BJ (cell line): ENCODE results near the gene AKNA. TPM values are rescaled to one million over a fixed set of nuclear protein-coding genes. Genes with fewer than 3 reads are reported as not detected.

Experiments used
- CTCF ChIA-PET: fragments of 350-600 bp; formaldehyde crosslinking; extraction: SDS; loops from one replicate; lab custom pipeline; 2021; ENCODE audit warnings: antibody characterized with exemption, inconsistent platforms; lab: Yijun Ruan, JAX
- POLR2A ChIA-PET: fragments of 300-600 bp; sonication (Branson Sonifier 250); formaldehyde crosslinking; extraction: SDS; loops from one replicate; lab custom pipeline; 2021; ENCODE audit warnings: antibody characterized with exemption; lab: Charles Lee
- DNase-seq: peaks from one replicate; pipeline ENCODE4 v3.0.0-alpha.2; 2011; ENCODE audit warnings: low read depth
- H3K27me3 ChIP-seq: 2 replicates; pipeline ENCODE4 v1.6.0; 2011; ENCODE audit warnings: low read length; ENCODE audit not compliant: control insufficient read depth, insufficient read depth
- H3K36me3 ChIP-seq: 2 replicates; pipeline ENCODE4 v1.5.1; 2011; ENCODE audit warnings: low read length; ENCODE audit not compliant: control insufficient read depth, insufficient read depth
- H3K4me3 ChIP-seq: 2 replicates; pipeline ENCODE4 v1.5.1; 2011; ENCODE audit warnings: low read depth, mild to moderate bottlenecking, control low read depth, low read length
- CTCF ChIP-seq: IDR thresholded peaks from 2 replicates; pipeline ENCODE4 v1.5.1; 2011; ENCODE audit warnings: low read depth, mild to moderate bottlenecking, control low read depth, inconsistent platforms, low read length, moderate library complexity; ENCODE audit not compliant: insufficient read depth
- polyA plus RNA-seq: library from polyadenylated mRNA; depleted of rRNA; stranded (reverse); fragments of >200 nt; gene quantifications from 2 replicates; pipeline ENCODE4 v1.2.3, GENCODE V29; 2011

The AKNA gene
- polyA plus RNA-seq, 1 experiment: 11.8 TPM

DNA sequence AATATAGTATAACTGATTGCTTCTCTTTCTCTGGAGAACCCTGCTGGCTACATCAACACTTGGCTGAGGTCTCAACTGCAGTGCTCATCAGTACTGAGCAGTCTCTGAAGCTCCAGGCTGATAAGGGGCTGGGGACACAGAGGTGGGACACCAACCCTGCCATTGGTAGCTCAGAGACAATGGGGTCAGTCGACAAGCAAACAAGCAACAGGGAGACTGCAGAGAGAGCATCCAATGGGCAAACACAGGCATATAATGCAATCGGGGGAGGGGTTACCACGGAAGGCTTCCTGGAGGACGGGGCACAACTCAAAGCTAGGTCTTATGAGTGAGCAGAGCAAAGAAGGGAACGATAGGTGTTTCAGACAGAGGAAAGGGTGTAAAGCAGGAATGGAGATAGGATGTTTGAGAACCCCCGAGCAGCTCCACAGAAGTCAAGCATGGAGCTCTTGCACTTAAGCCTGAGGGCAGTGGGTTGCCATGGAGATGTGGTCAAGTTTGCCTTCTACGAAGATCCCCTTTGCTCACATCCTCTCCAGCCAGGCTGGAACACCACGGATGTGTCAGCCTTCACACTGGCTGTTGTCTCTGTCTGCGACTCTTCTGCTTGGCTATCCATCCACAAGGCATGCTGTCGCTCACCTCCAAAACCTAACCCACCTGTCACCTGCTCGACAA, 21.5 kb upstream of the AKNA start:
- TF ChIP-seq CTCF: no peak
- no peaks in the 10 kb centered on the region for H3K27me3 ChIP-seq
- POLR2A ChIA-PET: interaction anchor here (0.7 kb wide), 1 partner anchor 12 kb away, joined by 3 read pairs; no protein-coding TSS in a partner anchor
- H3K4me3 ChIP-seq: no peak overlapping the region
- H3K36me3 ChIP-seq: no peaks in the 10 kb centered on the region
- DNase-seq: no peak
- CTCF ChIA-PET: interaction anchor here (0.5 to 10.6 kb wide), 9 partner anchors 8 to 253 kb away, joined by 3 to 150 read pairs (median 4); partner anchors contain the start of gene TEX53

- DNase-seq: no peak
- no peak overlapping the region for H3K4me3 ChIP-seq
- no peaks in the 10 kb centered on the region for H3K27me3 ChIP-seq
- H3K36me3 ChIP-seq: no peaks in the 10 kb centered on the region
- POLR2A ChIA-PET: interaction anchor here (0.7 kb wide), 1 partner anchor 12 kb away, joined by 3 read pairs; no protein-coding TSS in a partner anchor
- TF ChIP-seq CTCF: no peak
- CTCF ChIA-PET: interaction anchor here (0.9 to 10.6 kb wide), 7 partner anchors 9 to 250 kb away, joined by 3 to 150 read pairs (median 6); partner anchors contain the start of gene TEX53
These were observed 20.9 kb upstream of the AKNA start for GRCh38 chr9:114408645-114409044.

GRCh38 chr9:114407889-114408288, 20.1 kb upstream of the AKNA start:
- Histone ChIP-seq H3K27me3 (no peaks in the 10 kb centered on the region), H3K36me3 (no peaks in the 10 kb centered on the region), H3K4me3 (no peak overlapping the region)
- CTCF ChIA-PET: interaction anchor here (2.3 to 10.6 kb wide), 4 partner anchors 27 to 245 kb away, joined by 8 to 150 read pairs (median 26); no protein-coding TSS in a partner anchor
- no peak for TF ChIP-seq CTCF
- POLR2A ChIA-PET: no interaction called here
- DNase-seq: no peak

DNA sequence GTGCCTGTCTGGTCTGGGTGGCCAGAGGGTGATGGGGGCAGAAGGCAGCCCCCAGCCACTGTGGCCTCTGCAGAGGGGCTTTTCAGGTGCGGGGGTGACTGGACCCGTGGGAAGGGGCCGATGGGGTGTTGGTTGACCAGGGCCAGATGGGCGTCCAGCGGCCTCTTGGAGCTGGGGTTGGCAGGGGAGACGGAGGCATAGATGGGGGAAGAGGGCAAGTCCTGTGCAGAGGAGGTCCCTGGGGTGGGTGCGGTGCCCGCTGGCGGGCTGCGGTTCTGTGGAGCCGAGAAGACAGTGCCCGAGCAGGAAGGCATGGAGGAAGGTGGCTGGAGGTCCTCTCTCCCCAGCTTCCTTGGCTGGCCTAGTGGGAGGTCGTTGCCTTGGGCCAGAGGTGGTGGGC, 18.7 kb upstream of the AKNA start:
- POLR2A ChIA-PET: no interaction called here
- no peak overlapping the region for H3K4me3 ChIP-seq
- no peak for TF ChIP-seq CTCF
- H3K27me3 ChIP-seq: no peaks in the 10 kb centered on the region
- no peak for DNase-seq
- CTCF ChIA-PET: interaction anchor here (0.8 to 10.6 kb wide), 28 partner anchors 9 to 609 kb away, joined by 3 to 150 read pairs (median 6); partner anchors contain the start of genes AKNA, ATP6V1G1, TEX53 and TMEM268
- H3K36me3 ChIP-seq: no peaks in the 10 kb centered on the region

DNA sequence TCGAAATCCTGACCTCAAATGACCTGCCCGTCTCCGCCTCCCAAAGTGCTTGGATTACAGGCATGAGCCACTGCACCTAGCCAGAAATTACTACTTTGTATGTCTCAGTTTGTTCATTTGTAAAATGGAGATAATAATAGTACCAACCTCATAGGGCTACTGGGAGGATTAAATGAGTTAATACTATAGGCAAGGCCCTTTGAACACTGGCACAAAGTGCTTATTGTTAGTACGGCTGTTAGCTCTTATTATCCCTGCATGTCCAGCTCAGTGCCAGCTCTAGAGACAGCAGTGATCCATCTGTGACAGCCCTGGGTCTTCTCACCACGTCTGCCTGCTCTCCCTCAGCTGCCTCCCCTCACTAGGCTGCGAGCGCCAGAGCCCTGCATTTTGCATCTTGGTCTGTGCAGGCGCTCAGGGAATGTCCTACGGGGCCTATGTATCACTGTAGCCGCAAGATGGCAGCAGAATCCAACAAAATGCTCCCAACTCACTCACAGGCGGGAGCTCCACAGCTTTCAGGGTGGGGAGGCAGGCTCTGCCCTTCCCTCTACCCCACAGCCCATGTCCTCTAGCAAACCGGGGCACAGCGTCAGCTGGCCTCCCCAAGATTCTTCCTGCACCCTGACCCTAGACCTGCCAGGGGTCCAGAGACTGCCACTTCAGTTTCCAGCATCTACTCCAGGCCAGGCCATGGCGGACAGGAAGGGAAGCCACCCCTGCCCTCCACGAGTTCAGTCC, 17.7 kb upstream of the AKNA start:
- no peak overlapping the region for H3K4me3 ChIP-seq

More for the DNA sequence above, 17.7 kb upstream of the AKNA start:
- CTCF ChIA-PET: interaction anchor here (0.6 to 10.6 kb wide), 52 partner anchors 8 to 797 kb away, joined by 3 to 150 read pairs (median 5); partner anchors contain the start of genes AKNA, ATP6V1G1, TEX48 and TEX53
- DNase-seq: no peak
- H3K36me3 ChIP-seq: no peaks in the 10 kb centered on the region
- POLR2A ChIA-PET: interaction anchor here (0.9 kb wide), 1 partner anchor 248 kb away, joined by 5 read pairs; no protein-coding TSS in a partner anchor
- H3K27me3 ChIP-seq: no peaks in the 10 kb centered on the region
- TF ChIP-seq CTCF: peak; percentile 85
